Esophagus muscularis mucosa (tissue), 4 donors: ENCODE results near the gene MEAK7. TPM values are rescaled to one million over a fixed set of nuclear protein-coding genes. Genes with fewer than 3 reads are reported as not detected.

Source experiments
- DNase-seq: peaks from one replicate; pipeline ENCODE4 v3.0.0-alpha.2; 2017; ENCODE audit errors: extremely low spot score
- H3K27ac ChIP-seq, 4 donors: fragments of 200-600 bp; sonication (generic); replicated peaks in 1 of 4; 1 replicate in 3 of 4; 2 replicates in 1 of 4; pipeline ENCODE4 v1.5.1; 2016 to 2019; ENCODE audit warnings: mild to moderate bottlenecking in 1 of 4
- H3K27me3 ChIP-seq, 4 donors: fragments of 200-600 bp; sonication (generic); one replicate each; pipeline versions ENCODE4 v1.5.1 to v1.6.0; 2016 to 2019
- H3K36me3 ChIP-seq, 4 donors: fragments of 200-600 bp; sonication (generic); one replicate each; pipeline ENCODE4 v1.5.1; 2016 to 2019
- H3K4me1 ChIP-seq, 4 donors: fragments of 200-600 bp; sonication (generic); one replicate each; pipeline ENCODE4 v1.5.1; 2016 to 2019
- H3K4me3 ChIP-seq, 4 donors: fragments of 200-600 bp; sonication (generic); 1 replicate in 2 of 4; 2 replicates in 2 of 4; pipeline ENCODE4 v1.5.1; 2016 to 2019; ENCODE audit warnings: mild to moderate bottlenecking in 4 of 4, moderate library complexity in 1 of 4
- H3K9me3 ChIP-seq, 4 donors: fragments of 200-600 bp; sonication (generic); 1 replicate in 3 of 4; 2 replicates in 1 of 4; pipeline ENCODE4 v1.5.1; 2016 to 2019
- CTCF ChIP-seq, 3 experiments: fragments of 200-600 bp in 2 of 3; fragments of 450-650 bp in 1 of 3; sonication (generic) in 2 of 3; IDR thresholded peaks; one replicate each; pipeline ENCODE4 v1.5.1; 2017 to 2019; ENCODE audit warnings: antibody characterized with exemption in 3 of 3, mild to moderate bottlenecking in 2 of 3, moderate library complexity in 1 of 3
- EP300 ChIP-seq: sonication (generic); formaldehyde crosslinking; IDR thresholded peaks from one replicate; pipeline ENCODE4 v1.6.1; 2017; ENCODE audit warnings: antibody characterized with exemption
- POLR2A ChIP-seq: fragments of 450-650 bp; IDR thresholded peaks from one replicate; pipeline ENCODE4 v1.6.1; 2017; ENCODE audit warnings: antibody characterized with exemption, moderate library complexity, mild to moderate bottlenecking, low read depth
- POLR2AphosphoS5 ChIP-seq, 2 donors: sonication (generic); formaldehyde crosslinking; IDR thresholded peaks; one replicate each; pipeline ENCODE4 v1.6.1; 2017; ENCODE audit warnings: antibody characterized with exemption in 2 of 2
- WGBS: methylation state at CpG from one replicate; pipeline ENCODE4 v1.1.5; 2018; 5-methylcytosine and 5-hydroxymethylcytosine counted together
- intact Hi-C: fragments of 100-400 bp; cut with DNase I; formaldehyde crosslinking; loops from one replicate; pipeline ENCODE4 v1.15.1; 2023
- total RNA-seq, 4 donors: library from RNA; depleted of rRNA; stranded (reverse); fragments of >200 nt; gene quantifications; one replicate each; pipeline versions ENCODE4 v1.1.0 to v1.2.1, GENCODE V29; 2016

The MEAK7 gene
- total RNA-seq, 4 donors from 2014 or later, result 8.3 to 13.0 (median 9.6) TPM

DNA sequence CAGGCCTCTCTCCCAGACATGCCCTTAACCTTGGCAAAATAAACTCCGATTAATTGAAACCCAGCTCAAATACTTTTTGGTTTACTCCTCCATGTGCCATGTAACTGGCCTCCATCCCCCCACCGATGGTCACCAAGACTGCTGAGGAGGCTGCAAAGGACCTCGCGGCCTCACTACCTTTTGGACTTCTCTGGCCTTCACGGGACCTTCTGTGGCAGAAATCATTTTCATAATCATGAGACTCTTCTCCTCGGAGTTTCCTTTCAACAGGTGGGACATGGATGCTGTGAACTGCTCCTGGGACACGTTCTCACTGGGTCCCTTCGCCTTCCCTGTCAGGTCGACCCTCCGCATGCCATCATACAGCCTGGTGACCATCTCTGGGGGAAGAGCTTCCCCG is 9.0 kb downstream of the MEAK7 start:
- Histone ChIP-seq H3K27ac (no peak overlapping the region), H3K4me1 (no peaks in the 10 kb centered on the region), H3K36me3 (peaks cover 41 to 75% (median 64%) of the 10 kb centered on the region in 4 donors), H3K27me3 (no peaks in the 10 kb centered on the region), H3K9me3 (no peaks in the 10 kb centered on the region), H3K4me3 (no peak overlapping the region)
- DNase-seq, result no peak
- 97% methylated on average over 11 of the region's 11 CpGs for WGBS
- no peak for TF ChIP-seq EP300
- TF ChIP-seq POLR2AphosphoS5 (IDR thresholded peaks at IDR 0.05), result no peak
- TF ChIP-seq POLR2A, result no peak
- TF ChIP-seq CTCF (IDR thresholded peaks at IDR 0.05), result no peak
- intact Hi-C loops, result no loop called here

DNA sequence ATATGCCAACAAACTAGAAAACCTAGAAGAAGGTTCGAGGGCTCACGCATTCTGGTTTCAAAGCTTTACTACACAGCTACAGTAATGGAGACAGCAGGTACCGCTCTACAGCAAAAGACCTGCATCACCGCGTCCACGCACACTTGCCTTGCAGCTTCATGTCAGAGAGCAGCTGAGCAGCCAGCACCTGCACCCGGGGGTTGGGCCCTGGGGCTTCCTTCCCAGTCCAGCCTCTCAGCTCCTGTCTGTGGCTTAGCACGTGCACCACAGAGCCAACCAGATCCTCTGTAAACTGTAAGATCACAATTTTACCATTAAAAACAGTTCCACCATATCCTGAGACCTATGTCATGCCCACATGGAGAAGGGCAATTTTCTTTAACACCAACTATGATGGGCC is 15.3 kb downstream of the MEAK7 start:
- 73% methylated on average over 7 of the region's 8 CpGs for WGBS
- peaks cover 26 to 81% (median 61%) of the 10 kb centered on the region in 4 donors for H3K36me3 ChIP-seq
- H3K9me3 ChIP-seq, result no peaks in the 10 kb centered on the region
- intact Hi-C loops, result loop anchor here (5.0 kb wide), 1 partner anchor 522 kb away; the partner anchor contains the start of gene NECAB2
- no peak overlapping the region for H3K27ac ChIP-seq
- H3K4me1 ChIP-seq, result peaks cover 0 to 8% (median 0%) of the 10 kb centered on the region in 4 donors
- no peak for DNase-seq
- no peak overlapping the region for H3K4me3 ChIP-seq
- no peaks in the 10 kb centered on the region for H3K27me3 ChIP-seq
- TF ChIP-seq POLR2AphosphoS5 (IDR thresholded peaks at IDR 0.05) (no peak), POLR2A (no peak), EP300 (no peak)

- Histone ChIP-seq H3K36me3 (peaks cover 12 to 81% (median 59%) of the 10 kb centered on the region in 4 donors), H3K9me3 (no peaks in the 10 kb centered on the region), H3K4me1 (peaks cover 0 to 8% (median 0%) of the 10 kb centered on the region in 4 donors), H3K27ac (no peak overlapping the region), H3K4me3 (no peak overlapping the region), H3K27me3 (no peaks in the 10 kb centered on the region)
- TF ChIP-seq POLR2AphosphoS5 (IDR thresholded peaks at IDR 0.05), result no peak
- TF ChIP-seq EP300, result no peak
- no peak for TF ChIP-seq CTCF (IDR thresholded peaks at IDR 0.05)
- TF ChIP-seq POLR2A, result no peak
- 80% methylated on average over 5 of the region's 8 CpGs for WGBS
- intact Hi-C loops, result loop anchor here (5.0 kb wide), 1 partner anchor 520 kb away; the partner anchor contains the start of gene NECAB2
- no peak for DNase-seq
Observed at GRCh38 chr16:84487358-84487757, 17.1 kb downstream of the MEAK7 start.

GRCh38 chr16:84486551-84487235 is 17.8 kb downstream of the MEAK7 start:
- Histone ChIP-seq H3K27ac (no peak overlapping the region), H3K9me3 (no peaks in the 10 kb centered on the region), H3K27me3 (no peaks in the 10 kb centered on the region), H3K36me3 (peaks cover 12 to 84% (median 65%) of the 10 kb centered on the region in 4 donors), H3K4me3 (no peak overlapping the region), H3K4me1 (peaks cover 0 to 13% (median 0%) of the 10 kb centered on the region in 4 donors)
- 88% methylated on average over 17 of the region's 17 CpGs for WGBS
- DNase-seq, result no peak
- TF ChIP-seq POLR2A (no peak), POLR2AphosphoS5 (IDR thresholded peaks at IDR 0.05) (no peak), EP300 (no peak), CTCF (IDR thresholded peaks at IDR 0.05) (no peak)
- intact Hi-C loops, result loop anchor here (5.0 kb wide), 1 partner anchor 519 kb away; the partner anchor contains the start of gene NECAB2

GRCh38 chr16:84486126-84486525 is 18.3 kb downstream of the MEAK7 start:
- Histone ChIP-seq H3K4me1 (peaks cover 0 to 13% (median 0%) of the 10 kb centered on the region in 4 donors), H3K27ac (no peak overlapping the region), H3K9me3 (no peaks in the 10 kb centered on the region), H3K27me3 (no peaks in the 10 kb centered on the region), H3K36me3 (peaks cover 12 to 87% (median 70%) of the 10 kb centered on the region in 4 donors), H3K4me3 (no peak overlapping the region)
- DNase-seq, result no peak
- intact Hi-C loops, result loop anchor here (5.0 kb wide), 1 partner anchor 519 kb away; the partner anchor contains the start of gene NECAB2
- TF ChIP-seq CTCF (IDR thresholded peaks at IDR 0.05) (no peak), POLR2A (no peak), EP300 (no peak)
- 83% methylated on average over 14 of the region's 14 CpGs for WGBS
